Body of pancreas (tissue), 4 donors: ENCODE data around the gene AUTS2. TPM values are rescaled to one million over a fixed set of nuclear protein-coding genes. Genes with fewer than 3 reads are reported as not detected.

ENCODE experiments used
- ATAC-seq: fragments of 150-250 bp; one replicate; pipeline ENCODE4 v1.9.1; 2016
- DNase-seq, 4 donors: peaks; one replicate each; pipeline ENCODE4 v3.0.0-alpha.2; 2019
- H3K27ac ChIP-seq, 4 donors: fragments of 200-600 bp; sonication (generic); 1 replicate in 3 of 4; 2 replicates in 1 of 4; pipeline versions ENCODE4 v1.5.1 to v1.6.1; 2016 to 2019; ENCODE audit warnings: mild to moderate bottlenecking in 1 of 4, mixed read lengths in 1 of 4, moderate library complexity in 1 of 4
- H3K27me3 ChIP-seq, 2 donors: fragments of 200-600 bp; sonication (generic); one replicate each; pipeline ENCODE4 v1.6.0; 2016; ENCODE audit warnings: mild to moderate bottlenecking in 1 of 2
- H3K36me3 ChIP-seq, 2 donors: fragments of 200-600 bp; sonication (generic); replicated peaks in 1 of 2; 2 replicates each; pipeline ENCODE4 v1.5.1; 2016; ENCODE audit warnings: low read depth in 2 of 2; ENCODE audit not compliant: insufficient read depth in 1 of 2
- H3K4me1 ChIP-seq: fragments of 200-600 bp; sonication (generic); one replicate; pipeline ENCODE4 v1.6.0; 2016
- H3K4me3 ChIP-seq, 2 donors: fragments of 200-600 bp; sonication (generic); 1 replicate in 1 of 2; 2 replicates in 1 of 2; pipeline ENCODE4 v1.5.1; 2016 to 2019
- H3K9me3 ChIP-seq, 3 donors: fragments of 200-600 bp; sonication (generic); 1 replicate in 2 of 3; 2 replicates in 1 of 3; pipeline ENCODE4 v1.5.1; 2016
- CTCF ChIP-seq, 7 experiments: fragments of 450-650 bp in 4 of 7; fragments of 200-600 bp in 3 of 7; sonication (generic) in 3 of 7; IDR thresholded peaks; one replicate each; pipeline ENCODE4 v1.5.1; 2016 to 2019; ENCODE audit warnings: antibody characterized with exemption in 7 of 7
- POLR2A ChIP-seq, 3 donors: fragments of 450-650 bp; IDR thresholded peaks; one replicate each; pipeline ENCODE4 v1.6.1; 2016; ENCODE audit warnings: antibody characterized with exemption in 3 of 3, mild to moderate bottlenecking in 2 of 3
- WGBS, 2 donors: methylation state at CpG; one replicate each; pipeline ENCODE4 v1.1.5; 2017; 5-methylcytosine and 5-hydroxymethylcytosine counted together
- intact Hi-C: fragments of 100-400 bp; cut with DNase I; formaldehyde crosslinking; loops from one replicate; pipeline ENCODE4 v1.15.1; 2023
- total RNA-seq, 2 donors: library from RNA; depleted of rRNA; stranded (reverse); fragments of >200 nt; gene quantifications; one replicate each; pipeline ENCODE4 v1.1.0, GENCODE V29; 2016

AUTS2 gene
- total RNA-seq, 2 donors from 2014 or later = 11.7 to 18.5 TPM

- Histone ChIP-seq H3K4me3 (no peak overlapping the region), H3K4me1 (peaks cover 6% of the 10 kb centered on the region), H3K9me3 (no peaks in the 10 kb centered on the region), H3K27ac (no peak overlapping the region), H3K36me3 (no peaks in the 10 kb centered on the region), H3K27me3 (no peaks in the 10 kb centered on the region)
- intact Hi-C loops = no loop called here
- TF ChIP-seq POLR2A (IDR thresholded peaks at IDR 0.05) (no peak), CTCF (IDR thresholded peaks at IDR 0.05) (no peak)
- 83 to 87% methylated on average over 7 of the region's 7 CpGs for WGBS, 2 donors
- DNase-seq (no peak), ATAC-seq (no peak)
These were observed 227.1 kb downstream of the AUTS2 start for GRCh38 chr7:69825113-69825972.

GRCh38 chr7:69826283-69826682, 228.0 kb downstream of the AUTS2 start:
- no peak overlapping the region for H3K4me3 ChIP-seq
- 84 to 88% methylated on average over 3 of the region's 3 CpGs for WGBS, 2 donors
- ATAC-seq (no peak), DNase-seq (no peak)
- TF ChIP-seq POLR2A (IDR thresholded peaks at IDR 0.05) = no peak
- TF ChIP-seq CTCF (IDR thresholded peaks at IDR 0.05) = no peak
- no peaks in the 10 kb centered on the region for H3K9me3 ChIP-seq
- peaks cover 6% of the 10 kb centered on the region for H3K4me1 ChIP-seq
- no peaks in the 10 kb centered on the region for H3K36me3 ChIP-seq
- no peaks in the 10 kb centered on the region for H3K27me3 ChIP-seq
- intact Hi-C loops = no loop called here
- no peak overlapping the region for H3K27ac ChIP-seq

GRCh38 chr7:69827140-69827539, 228.9 kb downstream of the AUTS2 start:
- intact Hi-C loops = no loop called here
- H3K4me1 ChIP-seq = peaks cover 6% of the 10 kb centered on the region
- ATAC-seq (no peak), DNase-seq (no peak)
- H3K36me3 ChIP-seq = no peaks in the 10 kb centered on the region
- TF ChIP-seq CTCF (IDR thresholded peaks at IDR 0.05) = no peak
- no peak for TF ChIP-seq POLR2A (IDR thresholded peaks at IDR 0.05)
- H3K4me3 ChIP-seq = no peak overlapping the region
- no peaks in the 10 kb centered on the region for H3K27me3 ChIP-seq
- H3K9me3 ChIP-seq = no peaks in the 10 kb centered on the region
- 90 to 96% methylated on average over 4 of the region's 4 CpGs for WGBS, 2 donors
- no peak overlapping the region for H3K27ac ChIP-seq

- Histone ChIP-seq H3K27ac (no peak overlapping the region), H3K9me3 (no peaks in the 10 kb centered on the region), H3K36me3 (no peaks in the 10 kb centered on the region), H3K4me3 (no peak overlapping the region), H3K27me3 (no peaks in the 10 kb centered on the region), H3K4me1 (peaks cover 6% of the 10 kb centered on the region)
- intact Hi-C loops = no loop called here
- no peak for TF ChIP-seq POLR2A (IDR thresholded peaks at IDR 0.05)
- TF ChIP-seq CTCF (IDR thresholded peaks at IDR 0.05) = no peak
- ATAC-seq (no peak), DNase-seq (no peak)
- 51 to 52% methylated on average over 3 of the region's 3 CpGs for WGBS, 2 donors
These were observed 229.3 kb downstream of the AUTS2 start for GRCh38 chr7:69827558-69827957.

GRCh38 chr7:69832356-69832755, 234.1 kb downstream of the AUTS2 start:
- no peak for TF ChIP-seq POLR2A (IDR thresholded peaks at IDR 0.05)
- no peak for TF ChIP-seq CTCF (IDR thresholded peaks at IDR 0.05)
- H3K27me3 ChIP-seq = no peaks in the 10 kb centered on the region
- intact Hi-C loops = no loop called here
- no peaks in the 10 kb centered on the region for H3K4me1 ChIP-seq
- no peaks in the 10 kb centered on the region for H3K36me3 ChIP-seq
- no peak overlapping the region for H3K4me3 ChIP-seq
- no peaks in the 10 kb centered on the region for H3K9me3 ChIP-seq
- ATAC-seq = no peak
- H3K27ac ChIP-seq = no peak overlapping the region
- 21 to 54% methylated on average over 2 of the region's 2 CpGs for WGBS, 2 donors
- DNase-seq = no peak
